ENCODE data around the gene GPC6.

DNA sequence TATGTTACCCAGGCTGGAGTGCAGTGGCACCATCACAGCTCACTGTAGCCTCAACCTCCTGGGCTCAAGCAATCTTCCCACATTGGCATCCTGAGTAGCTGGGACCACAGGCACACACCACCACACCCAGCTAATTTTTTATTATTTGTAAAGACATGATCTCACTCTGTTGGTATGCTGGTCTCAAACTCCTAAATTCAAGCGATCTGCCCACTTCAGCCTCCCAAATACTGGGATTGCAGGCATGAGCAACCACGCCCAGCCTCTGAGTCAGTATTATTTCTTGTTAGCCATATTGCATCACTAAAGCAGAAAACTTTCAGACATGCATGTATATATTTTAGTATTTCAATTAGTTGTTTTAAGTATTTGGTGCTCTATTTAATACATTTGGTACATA lies 376.4 kb downstream of the GPC6 start:
- TF ChIP-seq, protein P1, sequence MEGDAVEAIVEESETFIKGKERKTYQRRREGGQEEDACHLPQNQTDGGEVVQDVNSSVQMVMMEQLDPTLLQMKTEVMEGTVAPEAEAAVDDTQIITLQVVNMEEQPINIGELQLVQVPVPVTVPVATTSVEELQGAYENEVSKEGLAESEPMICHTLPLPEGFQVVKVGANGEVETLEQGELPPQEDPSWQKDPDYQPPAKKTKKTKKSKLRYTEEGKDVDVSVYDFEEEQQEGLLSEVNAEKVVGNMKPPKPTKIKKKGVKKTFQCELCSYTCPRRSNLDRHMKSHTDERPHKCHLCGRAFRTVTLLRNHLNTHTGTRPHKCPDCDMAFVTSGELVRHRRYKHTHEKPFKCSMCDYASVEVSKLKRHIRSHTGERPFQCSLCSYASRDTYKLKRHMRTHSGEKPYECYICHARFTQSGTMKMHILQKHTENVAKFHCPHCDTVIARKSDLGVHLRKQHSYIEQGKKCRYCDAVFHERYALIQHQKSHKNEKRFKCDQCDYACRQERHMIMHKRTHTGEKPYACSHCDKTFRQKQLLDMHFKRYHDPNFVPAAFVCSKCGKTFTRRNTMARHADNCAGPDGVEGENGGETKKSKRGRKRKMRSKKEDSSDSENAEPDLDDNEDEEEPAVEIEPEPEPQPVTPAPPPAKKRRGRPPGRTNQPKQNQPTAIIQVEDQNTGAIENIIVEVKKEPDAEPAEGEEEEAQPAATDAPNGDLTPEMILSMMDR (conservative IDR thresholded peaks at IDR 0.05; ENCODE audit: low read length), result no peak
- no peak for TF ChIP-seq EZH2phosphoT487 (IDR thresholded peaks at IDR 0.05; ENCODE audit: borderline replicate concordance, low read depth, low read length)

All from OCI-LY7 (cell line).